K562 (cell line): ENCODE results near the gene HAP1. TPM values are rescaled to one million over a fixed set of nuclear protein-coding genes. Genes with fewer than 3 reads are reported as not detected.
A peak's percentile ranks its signal among the peaks of the same experiment; 100 is the strongest.

Source experiments
- HBP1 ChIP-seq: fragments of 450-650 bp; formaldehyde crosslinking; IDR thresholded peaks from 2 replicates; pipeline ENCODE4 v1.4.0; 2022; ENCODE audit warnings: missing genetic modification characterization
- MIER1 ChIP-seq: fragments of 450-650 bp; IDR thresholded peaks from 2 replicates; pipeline ENCODE4 v1.6.1; 2016; ENCODE audit warnings: antibody characterized with exemption, mild to moderate bottlenecking, low read depth
- MLLT1 ChIP-seq, 2 experiments: fragments of 450-650 bp; IDR thresholded peaks; 2 replicates each; pipeline ENCODE4 v1.6.1; 2016
- NFRKB ChIP-seq: fragments of 450-650 bp; IDR thresholded peaks from 2 replicates; pipeline ENCODE4 v1.6.1; 2016; ENCODE audit warnings: low read depth
- POLR3A ChIP-seq: IDR thresholded peaks from 2 replicates; pipeline ENCODE4 v1.6.1; 2011; ENCODE audit warnings: borderline replicate concordance, mild to moderate bottlenecking, moderate library complexity; ENCODE audit not compliant: insufficient read length, insufficient read depth; ENCODE audit errors: extremely low read depth
- SMAD4 ChIP-seq: fragments of 250-450 bp; sonication (Bioruptor Pico); conservative IDR thresholded peaks from 2 replicates; pipeline ENCODE4 v1.8.0; 2021; ENCODE audit warnings: inconsistent platforms, mild to moderate bottlenecking, moderate library complexity
- WHSC1 ChIP-seq: IDR thresholded peaks from one replicate; pipeline ENCODE4 v1.6.1; 2012; ENCODE audit warnings: low read length, control low read depth, inconsistent platforms
- polyA plus RNA-seq, 8 experiments: library from polyadenylated mRNA; depleted of rRNA in 4 of 8; stranded (reverse) in 5 of 8; unstranded in 3 of 8; fragments of >200 nt; fragmentation: Nextera tagmentation in 2 of 8; fragmentation: Illumina TruSeq in 1 of 8; extraction: Ambion mirVana in 2 of 8; extraction: Trizol in 1 of 8; gene quantifications; 2 replicates each; pipeline versions ENCODE4 v1.2.1 to v1.2.3, GENCODE V29; 2011 to 2014; ENCODE audit warnings: inconsistent platforms in 1 of 8, missing spikeins in 1 of 8
- total RNA-seq, 7 experiments: library from RNA; depleted of rRNA in 6 of 7; stranded (reverse); fragments of >200 nt in 6 of 7; fragmentation: Illumina TruSeq in 2 of 7; extraction: Trizol in 2 of 7; gene quantifications; 2 replicates each; pipeline versions ENCODE4 v1.2.1 to v1.2.3, GENCODE V29; 2011 to 2021; ENCODE audit warnings: low replicate concordance in 1 of 7
- TF ChIP-seq, protein P1 (sequence below), 2 experiments: fragments of 450-650 bp in 1 of 2; IDR thresholded peaks; 2 replicates each; pipeline ENCODE4 v1.6.1; 2011 to 2017; ENCODE audit warnings: low read depth in 2 of 2, antibody characterized with exemption in 1 of 2, borderline replicate concordance in 1 of 2, low read length in 1 of 2, mild to moderate bottlenecking in 1 of 2, mixed read lengths in 1 of 2; ENCODE audit not compliant: control insufficient read depth in 1 of 2
- TF ChIP-seq, protein P2 (sequence below): fragments of 450-650 bp; IDR thresholded peaks from 2 replicates; pipeline ENCODE4 v1.7.1; 2018; ENCODE audit warnings: mild to moderate bottlenecking, low read depth; ENCODE audit not compliant: partially characterized antibody

Gene HAP1
- total and polyA plus RNA-seq, 9 of the 15 experiments (the other 6 are each of a cell fraction or from before 2014, with no cell fraction given) = under 0.01 to 0.09 (median 0.04) TPM; not detected in 6

- TF ChIP-seq, protein P1, sequence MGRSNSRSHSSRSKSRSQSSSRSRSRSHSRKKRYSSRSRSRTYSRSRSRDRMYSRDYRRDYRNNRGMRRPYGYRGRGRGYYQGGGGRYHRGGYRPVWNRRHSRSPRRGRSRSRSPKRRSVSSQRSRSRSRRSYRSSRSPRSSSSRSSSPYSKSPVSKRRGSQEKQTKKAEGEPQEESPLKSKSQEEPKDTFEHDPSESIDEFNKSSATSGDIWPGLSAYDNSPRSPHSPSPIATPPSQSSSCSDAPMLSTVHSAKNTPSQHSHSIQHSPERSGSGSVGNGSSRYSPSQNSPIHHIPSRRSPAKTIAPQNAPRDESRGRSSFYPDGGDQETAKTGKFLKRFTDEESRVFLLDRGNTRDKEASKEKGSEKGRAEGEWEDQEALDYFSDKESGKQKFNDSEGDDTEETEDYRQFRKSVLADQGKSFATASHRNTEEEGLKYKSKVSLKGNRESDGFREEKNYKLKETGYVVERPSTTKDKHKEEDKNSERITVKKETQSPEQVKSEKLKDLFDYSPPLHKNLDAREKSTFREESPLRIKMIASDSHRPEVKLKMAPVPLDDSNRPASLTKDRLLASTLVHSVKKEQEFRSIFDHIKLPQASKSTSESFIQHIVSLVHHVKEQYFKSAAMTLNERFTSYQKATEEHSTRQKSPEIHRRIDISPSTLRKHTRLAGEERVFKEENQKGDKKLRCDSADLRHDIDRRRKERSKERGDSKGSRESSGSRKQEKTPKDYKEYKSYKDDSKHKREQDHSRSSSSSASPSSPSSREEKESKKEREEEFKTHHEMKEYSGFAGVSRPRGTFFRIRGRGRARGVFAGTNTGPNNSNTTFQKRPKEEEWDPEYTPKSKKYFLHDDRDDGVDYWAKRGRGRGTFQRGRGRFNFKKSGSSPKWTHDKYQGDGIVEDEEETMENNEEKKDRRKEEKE (IDR thresholded peaks at IDR 0.05; ENCODE audit: borderline replicate concordance in 1 of 2, control insufficient read depth in 1 of 2, low read depth in 2 of 2, low read length in 1 of 2) = peak in 1 of 2 experiments; percentile 70; a peak in 1 of 4 replicates
- TF ChIP-seq HBP1 = 0 out of 2 replicates have a peak, but pooled peaks have one; percentile 58
- TF ChIP-seq WHSC1 = no peak
- TF ChIP-seq MIER1 = peak; percentile 65; the same call in 1 of the 2 replicates
- TF ChIP-seq, protein P2, sequence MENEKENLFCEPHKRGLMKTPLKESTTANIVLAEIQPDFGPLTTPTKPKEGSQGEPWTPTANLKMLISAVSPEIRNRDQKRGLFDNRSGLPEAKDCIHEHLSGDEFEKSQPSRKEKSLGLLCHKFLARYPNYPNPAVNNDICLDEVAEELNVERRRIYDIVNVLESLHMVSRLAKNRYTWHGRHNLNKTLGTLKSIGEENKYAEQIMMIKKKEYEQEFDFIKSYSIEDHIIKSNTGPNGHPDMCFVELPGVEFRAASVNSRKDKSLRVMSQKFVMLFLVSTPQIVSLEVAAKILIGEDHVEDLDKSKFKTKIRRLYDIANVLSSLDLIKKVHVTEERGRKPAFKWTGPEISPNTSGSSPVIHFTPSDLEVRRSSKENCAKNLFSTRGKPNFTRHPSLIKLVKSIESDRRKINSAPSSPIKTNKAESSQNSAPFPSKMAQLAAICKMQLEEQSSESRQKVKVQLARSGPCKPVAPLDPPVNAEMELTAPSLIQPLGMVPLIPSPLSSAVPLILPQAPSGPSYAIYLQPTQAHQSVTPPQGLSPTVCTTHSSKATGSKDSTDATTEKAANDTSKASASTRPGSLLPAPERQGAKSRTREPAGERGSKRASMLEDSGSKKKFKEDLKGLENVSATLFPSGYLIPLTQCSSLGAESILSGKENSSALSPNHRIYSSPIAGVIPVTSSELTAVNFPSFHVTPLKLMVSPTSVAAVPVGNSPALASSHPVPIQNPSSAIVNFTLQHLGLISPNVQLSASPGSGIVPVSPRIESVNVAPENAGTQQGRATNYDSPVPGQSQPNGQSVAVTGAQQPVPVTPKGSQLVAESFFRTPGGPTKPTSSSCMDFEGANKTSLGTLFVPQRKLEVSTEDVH = peak; percentile 42
- no peak for TF ChIP-seq SMAD4 (CRISPR knock-in tag)
- peak in 1 of 2 experiments; percentile 44; a peak in 1 of 4 replicates for TF ChIP-seq MLLT1 (IDR thresholded peaks at IDR 0.05)
- TF ChIP-seq POLR3A = no peak
- TF ChIP-seq NFRKB = peak; percentile 88; the same call in 1 of the 2 replicates
Observed at GRCh38 chr17:41679740-41680425, 54.6 kb downstream of the HAP1 start (continued).
